ENCODE data around the gene EDAR.

EDAR gene

GRCh38 chr2:108961796-108962195, 27.2 kb downstream of the EDAR start:
- no peak overlapping the region for H3K27ac ChIP-seq (ENCODE audit: low read length)
- H3K27me3 ChIP-seq (ENCODE audit: control insufficient read depth, insufficient read depth, low read length), result no peaks in the 10 kb centered on the region
- no peaks in the 10 kb centered on the region for H3K36me3 ChIP-seq (ENCODE audit: control insufficient read depth, low read depth, low read length)
- H3K4me3 ChIP-seq (ENCODE audit: low read length), result no peak overlapping the region
- no peak overlapping the region for H3K9ac ChIP-seq (ENCODE audit: low read length)
- no peaks in the 10 kb centered on the region for H3K9me3 ChIP-seq (ENCODE audit: control insufficient read depth, low read depth, low read length)
- H3K4me1 ChIP-seq (ENCODE audit: control insufficient read depth, low read depth, low read length), result peaks cover 10% of the 10 kb centered on the region

GRCh38 chr2:108960006-108960405, 29.0 kb downstream of the EDAR start:
- Histone ChIP-seq H3K27ac (ENCODE audit: low read length) (no peak overlapping the region), H3K9me3 (ENCODE audit: control insufficient read depth, low read depth, low read length) (no peaks in the 10 kb centered on the region), H3K36me3 (ENCODE audit: control insufficient read depth, low read depth, low read length) (no peaks in the 10 kb centered on the region), H3K4me3 (ENCODE audit: low read length) (no peak overlapping the region), H3K9ac (ENCODE audit: low read length) (no peak overlapping the region), H3K27me3 (ENCODE audit: control insufficient read depth, insufficient read depth, low read length) (no peaks in the 10 kb centered on the region), H3K4me1 (ENCODE audit: control insufficient read depth, low read depth, low read length) (peaks cover 10% of the 10 kb centered on the region)

- H3K4me3 ChIP-seq (ENCODE audit: low read length), result no peak overlapping the region
- H3K36me3 ChIP-seq (ENCODE audit: control insufficient read depth, low read depth, low read length), result no peaks in the 10 kb centered on the region
- no peak overlapping the region for H3K27ac ChIP-seq (ENCODE audit: low read length)
- no peaks in the 10 kb centered on the region for H3K9me3 ChIP-seq (ENCODE audit: control insufficient read depth, low read depth, low read length)
- no peak overlapping the region for H3K9ac ChIP-seq (ENCODE audit: low read length)
- no peaks in the 10 kb centered on the region for H3K27me3 ChIP-seq (ENCODE audit: control insufficient read depth, insufficient read depth, low read length)
- peaks cover 10% of the 10 kb centered on the region for H3K4me1 ChIP-seq (ENCODE audit: control insufficient read depth, low read depth, low read length)
Measured at GRCh38 chr2:108959401-108959800, 29.6 kb downstream of the EDAR start.

GRCh38 chr2:108958632-108959341, 30.2 kb downstream of the EDAR start:
- H3K9me3 ChIP-seq (ENCODE audit: control insufficient read depth, low read depth, low read length), result no peaks in the 10 kb centered on the region
- peaks cover 4% of the 10 kb centered on the region for H3K4me1 ChIP-seq (ENCODE audit: control insufficient read depth, low read depth, low read length)
- no peak overlapping the region for H3K9ac ChIP-seq (ENCODE audit: low read length)
- H3K4me3 ChIP-seq (ENCODE audit: low read length), result no peak overlapping the region
- no peak overlapping the region for H3K27ac ChIP-seq (ENCODE audit: low read length)
- no peaks in the 10 kb centered on the region for H3K36me3 ChIP-seq (ENCODE audit: control insufficient read depth, low read depth, low read length)
- no peaks in the 10 kb centered on the region for H3K27me3 ChIP-seq (ENCODE audit: control insufficient read depth, insufficient read depth, low read length)

- Histone ChIP-seq H3K4me1 (ENCODE audit: control insufficient read depth, low read depth, low read length) (no peaks in the 10 kb centered on the region), H3K36me3 (ENCODE audit: control insufficient read depth, low read depth, low read length) (no peaks in the 10 kb centered on the region), H3K9ac (ENCODE audit: low read length) (no peak overlapping the region), H3K27me3 (ENCODE audit: control insufficient read depth, insufficient read depth, low read length) (no peaks in the 10 kb centered on the region), H3K4me3 (ENCODE audit: low read length) (no peak overlapping the region), H3K27ac (ENCODE audit: low read length) (no peak overlapping the region), H3K9me3 (ENCODE audit: control insufficient read depth, low read depth, low read length) (no peaks in the 10 kb centered on the region)
Measured at GRCh38 chr2:108958002-108958401, 31.0 kb downstream of the EDAR start.

- Histone ChIP-seq H3K27me3 (ENCODE audit: control insufficient read depth, insufficient read depth, low read length) (no peaks in the 10 kb centered on the region), H3K9ac (ENCODE audit: low read length) (no peak overlapping the region), H3K27ac (ENCODE audit: low read length) (no peak overlapping the region), H3K9me3 (ENCODE audit: control insufficient read depth, low read depth, low read length) (no peaks in the 10 kb centered on the region), H3K36me3 (ENCODE audit: control insufficient read depth, low read depth, low read length) (no peaks in the 10 kb centered on the region), H3K4me1 (ENCODE audit: control insufficient read depth, low read depth, low read length) (no peaks in the 10 kb centered on the region), H3K4me3 (ENCODE audit: low read length) (no peak overlapping the region)
Measured at GRCh38 chr2:108956375-108956774, 32.6 kb downstream of the EDAR start.

- H3K27ac ChIP-seq (ENCODE audit: low read length), result no peak overlapping the region
- H3K36me3 ChIP-seq (ENCODE audit: control insufficient read depth, low read depth, low read length), result no peaks in the 10 kb centered on the region
- H3K4me1 ChIP-seq (ENCODE audit: control insufficient read depth, low read depth, low read length), result no peaks in the 10 kb centered on the region
- peaks cover 15% of the 10 kb centered on the region for H3K9me3 ChIP-seq (ENCODE audit: control insufficient read depth, low read depth, low read length)
- no peak overlapping the region for H3K4me3 ChIP-seq (ENCODE audit: low read length)
- no peaks in the 10 kb centered on the region for H3K27me3 ChIP-seq (ENCODE audit: control insufficient read depth, insufficient read depth, low read length)
- no peak overlapping the region for H3K9ac ChIP-seq (ENCODE audit: low read length)
Measured at GRCh38 chr2:108950369-108951135, 38.5 kb downstream of the EDAR start.

- no peak overlapping the region for H3K4me3 ChIP-seq (ENCODE audit: low read length)
- peaks cover 15% of the 10 kb centered on the region for H3K9me3 ChIP-seq (ENCODE audit: control insufficient read depth, low read depth, low read length)
- H3K27ac ChIP-seq (ENCODE audit: low read length), result no peak overlapping the region
- no peaks in the 10 kb centered on the region for H3K27me3 ChIP-seq (ENCODE audit: control insufficient read depth, insufficient read depth, low read length)
- no peaks in the 10 kb centered on the region for H3K36me3 ChIP-seq (ENCODE audit: control insufficient read depth, low read depth, low read length)
- no peaks in the 10 kb centered on the region for H3K4me1 ChIP-seq (ENCODE audit: control insufficient read depth, low read depth, low read length)
- no peak overlapping the region for H3K9ac ChIP-seq (ENCODE audit: low read length)
Measured at GRCh38 chr2:108949316-108950239, 39.4 kb downstream of the EDAR start.

GRCh38 chr2:108947271-108947907, 41.6 kb downstream of the EDAR start:
- no peak overlapping the region for H3K27ac ChIP-seq (ENCODE audit: low read length)

GRCh38 chr2:108946442-108946841, 42.6 kb downstream of the EDAR start:
- no peak overlapping the region for H3K4me3 ChIP-seq (ENCODE audit: low read length)
- no peak overlapping the region for H3K9ac ChIP-seq (ENCODE audit: low read length)
- no peaks in the 10 kb centered on the region for H3K27me3 ChIP-seq (ENCODE audit: control insufficient read depth, insufficient read depth, low read length)
- peaks cover 15% of the 10 kb centered on the region for H3K9me3 ChIP-seq (ENCODE audit: control insufficient read depth, low read depth, low read length)
- no peaks in the 10 kb centered on the region for H3K36me3 ChIP-seq (ENCODE audit: control insufficient read depth, low read depth, low read length)
- H3K27ac ChIP-seq (ENCODE audit: low read length), result no peak overlapping the region
- no peaks in the 10 kb centered on the region for H3K4me1 ChIP-seq (ENCODE audit: control insufficient read depth, low read depth, low read length)

More at GRCh38 chr2:108947271-108947907, 41.6 kb downstream of the EDAR start:
- Histone ChIP-seq H3K9me3 (ENCODE audit: control insufficient read depth, low read depth, low read length) (peaks cover 15% of the 10 kb centered on the region), H3K9ac (ENCODE audit: low read length) (no peak overlapping the region), H3K36me3 (ENCODE audit: control insufficient read depth, low read depth, low read length) (no peaks in the 10 kb centered on the region), H3K4me1 (ENCODE audit: control insufficient read depth, low read depth, low read length) (no peaks in the 10 kb centered on the region), H3K4me3 (ENCODE audit: low read length) (no peak overlapping the region), H3K27me3 (ENCODE audit: control insufficient read depth, insufficient read depth, low read length) (no peaks in the 10 kb centered on the region)

- no peak overlapping the region for H3K9ac ChIP-seq (ENCODE audit: low read length)
Measured at GRCh38 chr2:108945969-108946368, 43.1 kb downstream of the EDAR start.

More at GRCh38 chr2:108945969-108946368, 43.1 kb downstream of the EDAR start:
- H3K27me3 ChIP-seq (ENCODE audit: control insufficient read depth, insufficient read depth, low read length), result no peaks in the 10 kb centered on the region
- no peak overlapping the region for H3K27ac ChIP-seq (ENCODE audit: low read length)
- H3K4me1 ChIP-seq (ENCODE audit: control insufficient read depth, low read depth, low read length), result no peaks in the 10 kb centered on the region
- H3K4me3 ChIP-seq (ENCODE audit: low read length), result no peak overlapping the region
- peaks cover 15% of the 10 kb centered on the region for H3K9me3 ChIP-seq (ENCODE audit: control insufficient read depth, low read depth, low read length)
- no peaks in the 10 kb centered on the region for H3K36me3 ChIP-seq (ENCODE audit: control insufficient read depth, low read depth, low read length)

Data from iPS-18a (cell line).